Transverse colon (tissue), 4 donors: ENCODE data around the gene SETD9.

Experiments used
- CTCF ChIP-seq, 5 experiments: fragments of 200-600 bp in 3 of 5; fragments of 450-650 bp in 2 of 5; sonication (generic) in 3 of 5; IDR thresholded peaks; 1 replicate in 2 of 5; 2 replicates in 3 of 5; pipeline ENCODE4 v1.5.1; 2016 to 2017; ENCODE audit warnings: antibody characterized with exemption in 5 of 5, inconsistent platforms in 3 of 5, mild to moderate bottlenecking in 2 of 5, moderate library complexity in 1 of 5
- EP300 ChIP-seq: sonication (generic); formaldehyde crosslinking; IDR thresholded peaks from one replicate; pipeline ENCODE4 v1.6.1; 2017; ENCODE audit warnings: antibody characterized with exemption, low read depth
- POLR2A ChIP-seq: fragments of 450-650 bp; IDR thresholded peaks from one replicate; pipeline ENCODE4 v1.6.1; 2016; ENCODE audit warnings: antibody characterized with exemption, mild to moderate bottlenecking, moderate library complexity
- POLR2AphosphoS5 ChIP-seq, 3 donors: sonication (generic); formaldehyde crosslinking; IDR thresholded peaks; one replicate each; pipeline ENCODE4 v1.6.1; 2016; ENCODE audit warnings: antibody characterized with exemption in 3 of 3

- no peak for TF ChIP-seq CTCF (IDR thresholded peaks at IDR 0.05)
- no peak for TF ChIP-seq POLR2A
- no peak for TF ChIP-seq POLR2AphosphoS5 (IDR thresholded peaks at IDR 0.05)
- no peak for TF ChIP-seq EP300
Observed at GRCh38 chr5:56900395-56900794, 9.0 kb upstream of the SETD9 start.
